T-helper 1 cell treated with Interleukin-12 subunit alpha and Interleukin-12 subunit beta and Interleukin-4 antibody, amounts not matched to agents 30 μg/mL and 1 μg/mL, for 36 hours (primary cell): ENCODE data around the gene STK32B.
"Not testable (repeated sequence)": the region's sequence is repeated elsewhere in the genome, so short reads cannot be mapped to it uniquely, and the experiment has no call there.

Experiments
- H3K27ac Mint-ChIP-seq: one replicate; pipeline ENCODE4 v1.8.0; 2021; ENCODE audit warnings: mild to moderate bottlenecking, mixed read lengths
- H3K27me3 Mint-ChIP-seq: one replicate; pipeline ENCODE4 v1.8.0; 2021; ENCODE audit warnings: low read depth, mixed read lengths
- H3K36me3 Mint-ChIP-seq: one replicate; pipeline ENCODE4 v1.8.0; 2021; ENCODE audit warnings: low read depth, mixed read lengths
- H3K4me1 Mint-ChIP-seq: one replicate; pipeline ENCODE4 v1.8.0; 2021; ENCODE audit warnings: low read depth, mixed read lengths
- H3K4me3 Mint-ChIP-seq: one replicate; pipeline ENCODE4 v1.8.0; 2021; ENCODE audit warnings: mild to moderate bottlenecking, moderate library complexity, mixed read lengths
- H3K9me3 Mint-ChIP-seq: one replicate; pipeline ENCODE4 v1.8.0; 2021; ENCODE audit warnings: mixed read lengths

STK32B gene

DNA sequence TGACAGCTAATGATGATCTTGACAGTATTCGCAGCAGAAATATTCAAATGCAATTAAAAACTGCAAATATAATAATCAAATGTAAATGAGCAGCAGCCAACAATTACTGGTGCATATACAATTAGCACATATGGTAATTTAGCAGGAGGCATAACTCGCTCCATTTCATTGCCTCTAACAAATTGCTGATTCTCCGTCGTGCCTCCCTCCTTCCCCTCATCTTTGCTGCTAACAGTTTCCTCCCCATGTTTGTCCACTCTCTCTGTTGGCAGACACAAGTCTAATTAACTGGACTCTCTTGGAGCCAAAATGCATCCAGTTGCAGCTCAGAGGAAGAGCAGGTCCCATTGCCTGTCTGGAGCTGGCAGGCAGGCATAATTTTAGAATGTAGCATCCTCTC is 210.6 kb downstream of the STK32B start:
- no peak overlapping the region for H3K27ac Mint-ChIP-seq

DNA sequence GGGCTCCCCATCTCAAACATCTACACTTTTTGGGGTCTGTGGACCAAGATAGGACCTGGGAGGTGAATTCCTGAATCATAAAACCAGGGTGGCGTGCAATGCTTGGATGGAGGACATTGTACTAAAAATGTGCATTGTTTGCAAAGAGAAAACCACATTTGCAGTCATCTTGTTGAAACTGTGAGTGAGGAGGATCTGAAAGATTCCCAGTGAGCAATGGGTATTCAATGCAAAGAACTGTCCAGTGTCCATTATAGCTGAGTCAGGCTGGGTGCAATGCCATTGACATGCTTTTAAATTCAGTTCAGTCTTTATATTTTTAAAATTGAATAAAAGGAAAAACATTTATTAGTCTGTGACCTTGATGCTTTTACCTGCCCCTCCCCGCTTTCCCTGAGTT is 215.7 kb downstream of the STK32B start:
- H3K36me3 Mint-ChIP-seq, result no peaks in the 10 kb centered on the region
- H3K27ac Mint-ChIP-seq, result no peak overlapping the region
- no peaks in the 10 kb centered on the region for H3K9me3 Mint-ChIP-seq
- H3K4me1 Mint-ChIP-seq, result no peaks in the 10 kb centered on the region
- H3K27me3 Mint-ChIP-seq, result no peaks in the 10 kb centered on the region
- H3K4me3 Mint-ChIP-seq, result no peak overlapping the region

More for the DNA sequence above, 210.6 kb downstream of the STK32B start:
- Mint-ChIP-seq H3K27me3 (no peaks in the 10 kb centered on the region), H3K4me1 (no peaks in the 10 kb centered on the region), H3K4me3 (no peak overlapping the region), H3K36me3 (no peaks in the 10 kb centered on the region), H3K9me3 (peaks cover 5% of the 10 kb centered on the region)

DNA sequence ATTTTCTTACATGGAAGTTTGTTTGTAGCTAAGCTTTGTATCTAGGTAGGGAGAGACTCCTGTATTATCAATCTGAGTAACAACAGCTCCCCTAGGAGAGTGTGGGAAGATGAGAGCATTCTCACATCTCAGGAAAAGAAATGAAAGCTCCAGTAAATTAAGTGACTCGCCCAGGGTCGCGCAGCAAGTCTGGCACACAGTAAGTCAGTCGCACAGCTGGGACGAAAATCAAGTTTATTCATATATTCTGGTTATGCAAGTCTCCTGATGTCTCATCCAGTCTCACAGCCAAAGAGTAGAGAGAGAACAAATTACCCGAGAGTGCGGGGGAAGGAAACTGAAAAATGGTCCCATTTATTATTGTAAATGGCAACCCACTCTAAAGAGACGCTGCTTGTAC is 216.1 kb downstream of the STK32B start:
- no peak overlapping the region for H3K4me3 Mint-ChIP-seq
- H3K36me3 Mint-ChIP-seq, result no peaks in the 10 kb centered on the region
- no peaks in the 10 kb centered on the region for H3K4me1 Mint-ChIP-seq
- H3K27me3 Mint-ChIP-seq, result no peaks in the 10 kb centered on the region
- H3K9me3 Mint-ChIP-seq, result no peaks in the 10 kb centered on the region
- no peak overlapping the region for H3K27ac Mint-ChIP-seq

DNA sequence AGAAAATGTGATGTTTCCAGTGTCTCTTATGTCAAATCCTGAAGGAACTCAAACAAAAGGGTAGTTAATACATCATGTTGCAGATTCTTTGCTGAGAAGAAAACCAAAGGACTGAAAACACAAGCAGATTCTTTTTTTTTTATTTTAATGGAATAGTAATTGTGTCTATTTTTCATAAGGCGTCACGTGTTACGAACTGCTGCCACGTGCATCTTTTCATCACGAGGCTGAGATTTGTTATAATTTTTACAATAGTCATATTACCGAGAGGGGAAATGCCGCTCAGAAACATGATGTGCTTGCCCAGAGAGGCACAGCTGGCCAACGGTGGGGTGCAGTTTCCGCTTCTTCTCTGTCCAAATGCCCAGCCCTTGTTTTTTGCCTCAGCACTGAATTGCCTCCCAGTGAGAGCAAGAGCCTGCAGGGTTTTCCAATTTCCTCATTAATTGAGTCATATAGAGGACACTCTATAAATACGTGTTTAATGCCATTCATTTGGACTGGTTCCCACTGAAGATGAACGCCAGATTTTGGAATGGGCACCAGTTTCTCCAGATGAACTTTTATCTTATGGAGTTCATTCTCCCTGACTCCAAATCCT is 225.3 kb downstream of the STK32B start:
- no peaks in the 10 kb centered on the region for H3K4me1 Mint-ChIP-seq
- H3K4me3 Mint-ChIP-seq, result no peak overlapping the region
- peaks cover 13% of the 10 kb centered on the region for H3K9me3 Mint-ChIP-seq
- H3K27me3 Mint-ChIP-seq, result no peaks in the 10 kb centered on the region
- no peak overlapping the region for H3K27ac Mint-ChIP-seq
- no peaks in the 10 kb centered on the region for H3K36me3 Mint-ChIP-seq

DNA sequence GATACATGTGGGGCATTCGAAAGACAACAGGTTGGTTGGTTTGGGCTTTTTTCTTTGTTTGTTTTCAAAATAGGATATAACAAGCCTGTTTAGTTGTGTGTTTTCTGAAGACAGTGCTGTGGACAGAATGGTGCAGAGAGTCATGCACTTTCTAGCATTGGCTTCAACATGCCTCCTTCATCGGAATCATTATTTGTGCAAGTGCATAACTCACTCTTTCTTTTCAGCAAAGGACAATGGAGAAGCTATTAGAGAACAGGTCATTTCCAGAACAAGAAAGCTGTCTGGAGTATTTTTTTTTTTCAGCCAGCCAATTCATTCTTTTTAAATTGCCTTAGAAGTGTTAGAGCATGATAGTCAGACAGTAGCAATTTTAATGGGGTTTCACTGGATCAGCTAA is 225.8 kb downstream of the STK32B start:
- Mint-ChIP-seq H3K4me3 (no peak overlapping the region), H3K36me3 (no peaks in the 10 kb centered on the region), H3K4me1 (no peaks in the 10 kb centered on the region), H3K27ac (no peak overlapping the region), H3K27me3 (no peaks in the 10 kb centered on the region), H3K9me3 (peaks cover 13% of the 10 kb centered on the region)

DNA sequence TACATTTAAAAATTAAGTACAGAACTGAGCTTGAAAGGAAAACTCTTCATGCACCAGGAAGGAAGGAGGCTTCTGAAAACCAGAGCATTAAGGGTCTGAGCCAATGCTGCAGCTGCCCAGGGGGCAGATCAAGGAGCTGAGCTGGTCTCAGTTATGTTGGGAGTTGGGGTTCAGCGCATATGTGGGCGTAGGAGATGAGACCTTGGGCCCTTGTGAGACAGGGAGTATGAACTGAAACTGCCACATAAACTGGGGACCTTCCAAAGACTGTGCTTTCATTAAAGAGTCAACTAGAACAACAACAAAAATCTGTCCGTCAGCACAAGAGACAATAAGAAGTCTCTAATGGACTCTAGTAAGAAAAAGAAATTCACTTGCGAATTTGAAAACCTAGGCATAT is 226.9 kb downstream of the STK32B start:
- H3K27me3 Mint-ChIP-seq, result no peaks in the 10 kb centered on the region
- peaks cover 13% of the 10 kb centered on the region for H3K9me3 Mint-ChIP-seq
- H3K27ac Mint-ChIP-seq, result no peak overlapping the region
- H3K4me1 Mint-ChIP-seq, result no peaks in the 10 kb centered on the region
- no peak overlapping the region for H3K4me3 Mint-ChIP-seq
- H3K36me3 Mint-ChIP-seq, result no peaks in the 10 kb centered on the region

DNA sequence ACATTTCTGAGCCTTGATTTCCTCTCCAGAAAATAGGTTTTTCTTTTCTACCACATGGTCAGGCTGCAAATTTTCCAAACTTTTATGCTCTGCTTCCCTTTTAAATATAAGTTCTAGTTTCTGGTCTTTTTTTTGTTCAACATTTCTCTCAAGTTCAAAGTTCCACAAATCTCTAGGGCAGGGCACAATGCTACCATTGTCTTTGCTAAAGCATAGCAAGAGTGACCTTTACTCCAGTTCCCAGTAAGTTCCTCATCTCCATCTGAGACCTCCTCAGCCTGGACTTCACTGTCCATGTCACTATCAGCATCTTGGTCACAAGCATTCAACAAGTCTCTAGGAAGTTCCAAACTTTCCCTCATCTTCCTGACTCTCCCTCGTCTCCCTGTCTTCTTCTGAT is 228.8 kb downstream of the STK32B start:
- not testable (repeated sequence) for H3K9me3 Mint-ChIP-seq, H3K4me1 Mint-ChIP-seq, H3K36me3 Mint-ChIP-seq, H3K4me3 Mint-ChIP-seq, H3K27ac Mint-ChIP-seq, H3K27me3 Mint-ChIP-seq

DNA sequence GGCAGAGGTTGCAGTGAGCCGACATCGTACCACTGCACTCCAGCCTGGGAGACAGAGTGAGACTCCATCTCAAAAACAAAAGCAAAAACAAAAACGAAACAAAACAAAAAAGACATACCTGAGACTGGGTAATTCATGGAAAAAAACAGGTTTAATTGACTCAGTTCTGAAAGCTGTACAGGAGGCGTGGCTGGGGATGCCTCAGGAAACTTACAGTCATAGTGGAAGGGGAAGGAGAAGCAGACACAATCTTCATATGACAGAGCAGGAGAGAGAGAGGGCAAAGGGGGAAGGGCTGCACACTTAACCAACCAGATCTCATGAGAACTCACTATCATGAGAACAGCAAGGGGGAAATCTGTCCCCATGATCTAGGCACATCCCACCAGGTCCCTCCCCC is 229.5 kb downstream of the STK32B start:
- Mint-ChIP-seq H3K27me3 (no peaks in the 10 kb centered on the region), H3K36me3 (no peaks in the 10 kb centered on the region), H3K4me1 (no peaks in the 10 kb centered on the region), H3K4me3 (no peak overlapping the region), H3K9me3 (peaks cover 4% of the 10 kb centered on the region), H3K27ac (no peak overlapping the region)

DNA sequence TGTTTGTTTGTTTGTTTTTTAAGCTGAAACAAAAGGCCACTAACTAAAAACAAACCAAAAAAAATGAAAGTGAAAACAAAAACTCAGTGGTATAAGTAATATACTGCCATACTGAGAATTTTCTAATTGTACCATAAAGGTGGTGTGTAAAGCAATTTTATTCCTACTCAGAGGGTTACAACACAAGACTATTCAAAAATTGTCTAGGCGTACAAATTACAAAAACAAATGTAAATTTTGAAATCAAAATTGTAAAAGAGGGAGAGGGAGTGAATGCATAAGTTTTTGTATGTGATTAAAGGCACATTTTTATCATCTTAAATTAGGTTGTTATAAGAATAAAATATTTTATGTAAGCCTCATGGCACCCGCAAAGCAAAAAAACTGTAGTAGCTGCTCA is 232.6 kb downstream of the STK32B start:
- Mint-ChIP-seq H3K27ac (no peak overlapping the region), H3K4me3 (no peak overlapping the region), H3K36me3 (no peaks in the 10 kb centered on the region), H3K4me1 (no peaks in the 10 kb centered on the region), H3K9me3 (no peaks in the 10 kb centered on the region), H3K27me3 (no peaks in the 10 kb centered on the region)

DNA sequence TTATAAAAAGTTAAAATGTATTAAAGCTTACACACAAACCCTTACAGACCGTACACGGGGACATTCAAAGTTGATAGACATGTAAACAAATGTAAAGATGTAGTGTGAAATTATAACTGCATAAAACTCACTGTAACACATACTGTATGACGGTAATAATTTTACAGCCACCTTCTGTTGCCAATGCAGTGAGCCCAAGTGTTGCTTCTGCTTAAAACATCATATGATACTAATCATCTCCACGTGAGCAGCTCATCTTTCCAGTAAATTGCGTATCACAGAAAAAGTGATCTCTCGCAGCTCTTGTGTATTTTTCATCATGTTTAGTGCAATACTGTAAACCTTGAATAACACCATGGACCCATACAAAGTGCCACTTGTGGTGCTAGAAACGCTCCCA is 233.2 kb downstream of the STK32B start:
- Mint-ChIP-seq H3K36me3 (no peaks in the 10 kb centered on the region), H3K4me1 (no peaks in the 10 kb centered on the region), H3K9me3 (no peaks in the 10 kb centered on the region)

DNA sequence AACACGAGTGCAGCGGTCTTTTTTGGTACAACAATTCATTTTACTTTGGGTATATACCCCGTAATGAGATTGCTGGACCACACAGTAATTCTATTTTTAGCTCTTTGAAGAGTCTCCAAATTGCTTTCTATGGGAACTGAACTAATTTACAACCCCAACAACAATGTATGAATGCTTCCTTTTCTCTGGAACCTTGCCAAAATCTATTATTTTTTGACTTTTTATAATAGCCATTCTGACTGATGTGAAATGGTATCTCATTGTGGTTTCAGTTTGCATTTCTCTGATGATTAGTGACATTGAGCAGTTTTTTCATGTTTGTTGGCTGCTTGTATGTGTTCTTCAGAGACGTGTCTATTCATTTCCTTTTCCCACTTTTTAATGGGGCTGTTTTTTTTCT is 240.8 kb downstream of the STK32B start:
- H3K36me3 Mint-ChIP-seq, result no peaks in the 10 kb centered on the region
- H3K27ac Mint-ChIP-seq, result no peak overlapping the region
- no peak overlapping the region for H3K4me3 Mint-ChIP-seq
- no peaks in the 10 kb centered on the region for H3K27me3 Mint-ChIP-seq
- no peaks in the 10 kb centered on the region for H3K4me1 Mint-ChIP-seq
- H3K9me3 Mint-ChIP-seq, result peaks cover 10% of the 10 kb centered on the region

More for the DNA sequence above, 233.2 kb downstream of the STK32B start:
- H3K4me3 Mint-ChIP-seq, result no peak overlapping the region
- no peak overlapping the region for H3K27ac Mint-ChIP-seq
- no peaks in the 10 kb centered on the region for H3K27me3 Mint-ChIP-seq

DNA sequence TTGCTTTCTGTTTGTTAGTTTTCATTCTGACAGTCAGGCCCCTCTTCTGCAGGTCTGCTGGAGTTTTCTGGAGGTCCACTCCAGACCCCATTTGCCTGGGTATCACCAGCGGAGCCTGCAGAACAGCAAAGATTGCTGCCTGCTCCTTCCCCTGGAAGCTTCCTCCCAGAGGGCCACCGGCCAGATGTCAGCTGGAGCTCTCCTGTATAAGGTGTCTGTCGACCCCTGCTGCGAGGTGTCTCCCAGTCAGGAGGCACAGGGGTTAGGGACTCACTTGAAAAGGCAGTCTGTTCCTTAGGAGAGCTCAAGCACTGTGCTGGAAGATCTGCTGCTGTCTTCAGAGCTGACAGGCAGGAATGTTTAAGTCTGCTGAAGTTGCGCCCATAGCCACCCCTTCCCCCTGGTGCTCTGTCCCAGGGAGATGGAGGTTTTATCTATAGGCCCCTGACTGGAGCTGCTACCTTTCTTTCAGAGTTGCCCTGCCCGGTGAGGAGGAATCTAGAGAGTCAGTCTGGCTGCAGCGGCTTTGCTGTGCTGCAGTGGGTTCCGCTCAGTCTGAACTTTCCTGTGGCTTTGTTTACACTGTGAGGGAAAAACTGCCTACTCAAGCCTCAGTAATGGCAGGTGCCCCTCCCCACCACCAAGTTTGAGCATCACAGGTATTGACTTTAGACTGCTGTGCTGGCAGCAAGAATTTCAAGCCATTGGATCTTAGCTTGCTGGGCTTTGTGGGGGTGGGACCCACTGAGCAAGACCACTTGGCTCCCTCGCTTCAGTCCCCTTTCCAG is 246.9 kb downstream of the STK32B start:
- H3K9me3 Mint-ChIP-seq, H3K4me3 Mint-ChIP-seq: not testable (repeated sequence)

DNA sequence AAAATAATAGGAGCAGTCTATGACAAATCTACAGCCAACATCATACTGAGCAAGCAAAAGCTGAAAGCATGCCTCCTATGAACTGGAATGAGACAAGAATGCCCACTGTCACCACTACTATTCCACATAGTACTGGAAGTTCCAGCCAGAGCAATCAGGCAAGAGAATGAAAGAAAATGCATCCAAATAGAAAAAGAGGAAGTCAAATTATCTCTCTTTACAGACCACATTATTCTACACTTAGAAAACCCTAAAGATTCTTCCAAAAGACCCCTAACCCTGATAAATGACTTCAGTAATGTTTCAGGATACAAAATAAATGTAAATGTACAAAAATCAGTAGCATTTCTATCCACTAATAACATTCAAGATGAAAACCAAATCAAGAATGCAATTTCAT is 249.0 kb downstream of the STK32B start:
- no peaks in the 10 kb centered on the region for H3K27me3 Mint-ChIP-seq
- H3K4me1 Mint-ChIP-seq, result no peaks in the 10 kb centered on the region
- H3K9me3 Mint-ChIP-seq, result peaks cover 5% of the 10 kb centered on the region
- no peak overlapping the region for H3K4me3 Mint-ChIP-seq
- no peak overlapping the region for H3K27ac Mint-ChIP-seq
- H3K36me3 Mint-ChIP-seq, result no peaks in the 10 kb centered on the region

More for the DNA sequence above, 246.9 kb downstream of the STK32B start:
- not testable (repeated sequence) for H3K27ac Mint-ChIP-seq, H3K4me1 Mint-ChIP-seq, H3K27me3 Mint-ChIP-seq, H3K36me3 Mint-ChIP-seq

DNA sequence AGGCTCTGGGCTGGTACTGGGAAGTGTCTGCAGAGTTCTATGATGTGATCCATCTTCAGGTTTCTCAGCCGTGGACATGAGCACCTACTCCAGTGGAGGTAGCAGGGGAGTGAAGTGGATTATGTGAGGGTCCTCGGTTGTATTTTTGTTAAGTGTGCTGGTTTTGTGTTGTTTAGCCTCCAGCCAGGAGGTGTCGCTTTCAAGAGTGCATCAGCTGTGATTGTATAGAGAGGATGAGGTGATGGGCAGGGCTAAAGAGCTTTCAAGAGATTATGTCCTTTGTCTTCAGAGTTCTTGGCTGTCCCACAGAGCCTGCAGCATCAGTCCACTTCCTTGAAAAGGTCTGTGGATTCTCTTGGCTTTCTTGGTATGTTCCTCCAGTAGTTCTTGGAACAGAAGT is 256.6 kb downstream of the STK32B start:
- Mint-ChIP-seq H3K27me3 (no peaks in the 10 kb centered on the region), H3K36me3 (no peaks in the 10 kb centered on the region), H3K27ac (no peak overlapping the region), H3K9me3 (peaks cover 9% of the 10 kb centered on the region), H3K4me1 (no peaks in the 10 kb centered on the region), H3K4me3 (no peak overlapping the region)

DNA sequence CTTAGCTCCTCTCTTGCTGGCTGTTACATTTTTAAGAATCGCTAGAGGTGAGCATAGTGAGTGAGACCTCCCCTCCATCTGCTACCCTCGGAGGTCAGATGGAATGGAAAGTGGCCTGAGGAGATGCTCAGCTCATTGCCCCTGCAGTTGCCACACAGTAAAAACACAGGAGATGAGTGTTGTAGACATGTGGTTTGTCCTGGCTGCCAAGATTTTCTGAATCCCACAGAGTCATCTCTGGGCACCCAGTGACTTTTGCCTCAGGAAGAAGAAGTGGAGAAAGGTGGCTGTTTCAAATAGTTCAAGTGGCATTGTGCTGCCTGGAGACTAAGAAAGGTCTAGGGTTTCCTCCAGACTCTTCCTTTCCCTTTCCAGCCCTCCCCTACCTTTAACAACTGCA is 271.0 kb downstream of the STK32B start:
- Mint-ChIP-seq H3K27ac (no peak overlapping the region), H3K4me3 (no peak overlapping the region), H3K36me3 (no peaks in the 10 kb centered on the region), H3K27me3 (no peaks in the 10 kb centered on the region), H3K9me3 (no peaks in the 10 kb centered on the region), H3K4me1 (no peaks in the 10 kb centered on the region)
